Upper lobe of right lung (tissue), 1 donor: Measurements from ENCODE around the gene CCSER2. TPM values are rescaled to one million over a fixed set of nuclear protein-coding genes. Genes with fewer than 3 reads are reported as not detected.
"Not testable (repeated sequence)": the region's sequence is repeated elsewhere in the genome, so short reads cannot be mapped to it uniquely, and the experiment has no call there.

Experiments
- ATAC-seq: fragments of 200-7000 bp; cut with Tn5 transposase; one replicate; pipeline ENCODE4 v1.9.1; 2020; ENCODE audit warnings: mild to moderate bottlenecking, moderate library complexity
- DNase-seq: peaks from one replicate; pipeline ENCODE4 v3.0.0-alpha.2; 2020
- H3K27ac ChIP-seq: fragments of 200-600 bp; one replicate; pipeline ENCODE4 v1.8.0; 2022
- H3K27me3 ChIP-seq: fragments of 200-600 bp; one replicate; pipeline ENCODE4 v1.8.0; 2022; ENCODE audit warnings: mild to moderate bottlenecking
- H3K36me3 ChIP-seq: fragments of 200-600 bp; one replicate; pipeline ENCODE4 v1.8.0; 2022
- H3K4me1 ChIP-seq: fragments of 200-600 bp; one replicate; pipeline ENCODE4 v1.8.0; 2022
- H3K4me3 ChIP-seq: fragments of 200-600 bp; one replicate; pipeline ENCODE4 v1.8.0; 2022; ENCODE audit warnings: mild to moderate bottlenecking
- H3K9me3 ChIP-seq: fragments of 200-600 bp; one replicate; pipeline ENCODE4 v1.8.0; 2022
- intact Hi-C: fragments of 100-400 bp; cut with DNase I; formaldehyde crosslinking; loops from one replicate; pipeline ENCODE4 v1.11.0; 2022
- total RNA-seq: library from RNA; stranded (reverse); fragmentation: NEBNext Ultra II Directional; extraction: Animal tissue kit (Norgen Biotek cat#: 25700); gene quantifications from one replicate; pipeline ENCODE4 v1.2.1, GENCODE V29; 2021
- TF ChIP-seq, protein P1 (sequence below): fragments of 200-600 bp; IDR thresholded peaks from one replicate; pipeline ENCODE4 v1.8.0; 2022; ENCODE audit warnings: antibody characterized with exemption
- donor health status: DM: no; HTN: yes; CAD: no; lungs with severe emphysema.

CCSER2 gene
- total RNA-seq, 1 donor from 2014 or later, result 74.4 TPM

DNA sequence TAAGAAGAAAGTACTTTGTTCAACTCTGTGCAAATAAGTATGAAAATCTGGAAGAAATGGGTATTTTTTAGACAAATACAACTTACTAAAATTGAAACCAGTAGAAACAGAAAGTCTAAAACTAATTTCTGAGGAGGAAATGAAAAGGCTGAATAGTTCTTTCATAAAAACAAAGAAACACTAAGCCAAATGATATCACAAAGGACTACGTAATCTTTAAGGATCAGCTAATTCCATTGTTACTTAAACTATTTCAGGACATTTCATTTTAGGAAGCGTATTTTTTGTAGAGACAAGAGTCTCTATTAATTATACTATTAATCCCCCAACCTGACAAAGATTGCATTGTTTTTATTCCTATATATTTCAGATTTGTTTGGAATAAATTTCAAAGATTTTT lies 11.2 kb upstream of the CCSER2 start:
- intact Hi-C loops, result no loop called here
- ATAC-seq (no peak), DNase-seq (no peak)
- Histone ChIP-seq H3K27ac (no peak overlapping the region), H3K4me1 (no peaks in the 10 kb centered on the region), H3K36me3 (no peaks in the 10 kb centered on the region), H3K4me3 (no peak overlapping the region), H3K27me3 (no peaks in the 10 kb centered on the region), H3K9me3 (no peaks in the 10 kb centered on the region)
- TF ChIP-seq, protein P1, sequence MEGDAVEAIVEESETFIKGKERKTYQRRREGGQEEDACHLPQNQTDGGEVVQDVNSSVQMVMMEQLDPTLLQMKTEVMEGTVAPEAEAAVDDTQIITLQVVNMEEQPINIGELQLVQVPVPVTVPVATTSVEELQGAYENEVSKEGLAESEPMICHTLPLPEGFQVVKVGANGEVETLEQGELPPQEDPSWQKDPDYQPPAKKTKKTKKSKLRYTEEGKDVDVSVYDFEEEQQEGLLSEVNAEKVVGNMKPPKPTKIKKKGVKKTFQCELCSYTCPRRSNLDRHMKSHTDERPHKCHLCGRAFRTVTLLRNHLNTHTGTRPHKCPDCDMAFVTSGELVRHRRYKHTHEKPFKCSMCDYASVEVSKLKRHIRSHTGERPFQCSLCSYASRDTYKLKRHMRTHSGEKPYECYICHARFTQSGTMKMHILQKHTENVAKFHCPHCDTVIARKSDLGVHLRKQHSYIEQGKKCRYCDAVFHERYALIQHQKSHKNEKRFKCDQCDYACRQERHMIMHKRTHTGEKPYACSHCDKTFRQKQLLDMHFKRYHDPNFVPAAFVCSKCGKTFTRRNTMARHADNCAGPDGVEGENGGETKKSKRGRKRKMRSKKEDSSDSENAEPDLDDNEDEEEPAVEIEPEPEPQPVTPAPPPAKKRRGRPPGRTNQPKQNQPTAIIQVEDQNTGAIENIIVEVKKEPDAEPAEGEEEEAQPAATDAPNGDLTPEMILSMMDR, result no peak

- H3K4me1 ChIP-seq, result no peaks in the 10 kb centered on the region
- H3K27ac ChIP-seq, result no peak overlapping the region
- TF ChIP-seq, protein P1, result no peak
- no peak overlapping the region for H3K4me3 ChIP-seq
- no peaks in the 10 kb centered on the region for H3K27me3 ChIP-seq
- no peaks in the 10 kb centered on the region for H3K36me3 ChIP-seq
- no peaks in the 10 kb centered on the region for H3K9me3 ChIP-seq
- no peak for DNase-seq
- intact Hi-C loops, result no loop called here
- ATAC-seq, result no peak
These were observed 6.5 kb upstream of the CCSER2 start for GRCh38 chr10:84321902-84322301.

DNA sequence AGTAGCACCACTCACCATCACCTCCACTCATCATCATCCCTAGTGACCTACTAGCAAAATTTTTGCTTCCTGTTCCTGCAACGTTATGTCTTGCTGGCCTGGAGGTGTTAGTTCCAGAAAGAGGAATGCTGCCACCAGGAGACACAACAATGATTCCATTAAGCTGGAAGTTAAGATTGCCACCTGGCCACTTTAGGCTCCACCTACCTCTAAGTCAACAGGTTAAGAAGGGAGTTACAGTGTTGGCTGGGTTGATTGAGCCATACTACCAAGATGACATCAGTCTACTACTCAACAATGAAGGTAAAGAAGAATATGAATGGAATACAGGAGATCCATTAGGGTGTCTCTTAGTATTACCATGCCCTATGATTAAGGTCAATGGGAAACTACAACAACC lies 4.8 kb upstream of the CCSER2 start:
- H3K36me3 ChIP-seq, H3K4me1 ChIP-seq, H3K9me3 ChIP-seq, H3K27me3 ChIP-seq, DNase-seq, ATAC-seq, H3K27ac ChIP-seq, H3K4me3 ChIP-seq, intact Hi-C loops: not testable (repeated sequence)

DNA sequence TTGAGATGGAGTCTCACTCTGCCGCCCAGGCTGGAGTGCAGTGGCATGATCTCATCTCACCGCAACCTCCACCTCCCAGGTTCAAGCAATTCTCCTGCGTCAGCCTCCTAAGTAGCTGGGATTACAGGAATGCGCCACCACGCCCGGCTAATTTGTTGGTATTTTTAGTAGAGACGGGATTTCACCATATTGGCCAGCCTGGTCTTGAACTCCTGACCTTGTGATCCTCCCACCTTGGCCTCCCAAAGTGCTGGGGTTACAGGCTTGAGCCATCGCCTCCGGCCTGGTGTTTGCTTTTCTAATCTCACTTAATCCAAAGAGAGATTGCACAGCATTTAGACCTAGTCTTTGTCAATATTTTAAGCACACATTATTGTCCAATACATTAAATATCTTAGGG lies 1.4 kb upstream of the CCSER2 start:
- H3K27ac ChIP-seq, ATAC-seq, H3K36me3 ChIP-seq, H3K27me3 ChIP-seq, H3K9me3 ChIP-seq, intact Hi-C loops, H3K4me3 ChIP-seq, DNase-seq: not testable (repeated sequence)
- H3K4me1 ChIP-seq, result peaks cover 12% of the 10 kb centered on the region

DNA sequence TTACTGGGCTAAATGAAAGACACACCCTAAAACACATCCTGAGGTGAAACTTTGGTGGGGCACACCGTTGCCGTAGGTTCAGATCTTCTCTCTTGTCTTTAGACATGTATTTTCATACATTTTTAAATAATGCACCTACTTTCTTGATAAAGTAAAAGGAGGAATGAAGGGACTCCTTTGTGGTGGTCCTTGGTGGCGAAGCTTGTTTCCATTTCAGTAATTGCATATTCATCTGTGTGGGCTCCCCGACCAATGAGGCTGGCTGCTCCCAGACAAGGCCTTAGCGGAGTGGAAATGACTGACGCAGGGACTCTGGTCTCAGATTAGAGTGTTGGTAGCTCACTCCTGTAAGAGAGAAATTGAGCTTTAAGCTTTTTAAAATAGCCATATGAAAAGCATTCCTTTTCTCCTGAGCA lies 815 bp downstream of the CCSER2 start:
- no peaks in the 10 kb centered on the region for H3K9me3 ChIP-seq
- H3K36me3 ChIP-seq, result no peaks in the 10 kb centered on the region
- TF ChIP-seq, protein P1, result no peak
- peak overlapping the region; percentile 75 for H3K4me3 ChIP-seq
- H3K27ac ChIP-seq, result peak overlapping the region; percentile 91
- ATAC-seq (no peak), DNase-seq (no peak)
- no peaks in the 10 kb centered on the region for H3K27me3 ChIP-seq
- H3K4me1 ChIP-seq, result peaks cover 25% of the 10 kb centered on the region
- intact Hi-C loops, result no loop called here

- ATAC-seq (no peak), DNase-seq (no peak)
- intact Hi-C loops, result no loop called here
- H3K4me1 ChIP-seq, result peaks cover 25% of the 10 kb centered on the region
- no peaks in the 10 kb centered on the region for H3K36me3 ChIP-seq
- no peak overlapping the region for H3K27ac ChIP-seq
- TF ChIP-seq, protein P1, result no peak
- H3K4me3 ChIP-seq, result peak overlapping the region; percentile 75
- no peaks in the 10 kb centered on the region for H3K9me3 ChIP-seq
- no peaks in the 10 kb centered on the region for H3K27me3 ChIP-seq
These were observed 1.7 kb downstream of the CCSER2 start for GRCh38 chr10:84329986-84330651.

DNA sequence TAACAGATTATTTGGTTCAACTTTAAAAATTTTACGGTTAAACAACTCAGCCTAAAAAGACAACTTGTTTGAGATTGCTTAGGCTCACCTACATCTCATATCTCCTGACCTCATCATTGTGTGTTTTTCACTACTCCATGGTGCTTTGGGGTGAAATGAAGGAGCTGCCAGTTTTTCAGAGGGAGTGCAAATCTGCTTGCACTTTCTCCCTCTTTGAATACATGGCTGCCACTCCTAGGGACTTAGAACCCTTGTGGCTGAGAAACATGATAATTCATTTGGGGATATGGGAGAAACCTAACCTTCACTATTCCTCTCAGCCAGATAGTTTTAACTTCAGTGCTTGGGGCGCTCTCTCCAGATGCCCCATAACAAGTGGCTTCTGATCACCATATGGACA lies 2.7 kb downstream of the CCSER2 start:
- ATAC-seq, result no peak
- DNase-seq, result no peak
- Histone ChIP-seq H3K9me3 (no peaks in the 10 kb centered on the region), H3K36me3 (no peaks in the 10 kb centered on the region), H3K4me3 (no peak overlapping the region), H3K4me1 (peaks cover 31% of the 10 kb centered on the region), H3K27me3 (no peaks in the 10 kb centered on the region), H3K27ac (no peak overlapping the region)
- intact Hi-C loops, result no loop called here
- TF ChIP-seq, protein P1, result no peak
